ENCODE data around the gene ITLN1. TPM values are rescaled to one million over a fixed set of nuclear protein-coding genes. Genes with fewer than 3 reads are reported as not detected.

Gene ITLN1
- total RNA-seq, 1 donor from 2014 or later = not detected

DNA sequence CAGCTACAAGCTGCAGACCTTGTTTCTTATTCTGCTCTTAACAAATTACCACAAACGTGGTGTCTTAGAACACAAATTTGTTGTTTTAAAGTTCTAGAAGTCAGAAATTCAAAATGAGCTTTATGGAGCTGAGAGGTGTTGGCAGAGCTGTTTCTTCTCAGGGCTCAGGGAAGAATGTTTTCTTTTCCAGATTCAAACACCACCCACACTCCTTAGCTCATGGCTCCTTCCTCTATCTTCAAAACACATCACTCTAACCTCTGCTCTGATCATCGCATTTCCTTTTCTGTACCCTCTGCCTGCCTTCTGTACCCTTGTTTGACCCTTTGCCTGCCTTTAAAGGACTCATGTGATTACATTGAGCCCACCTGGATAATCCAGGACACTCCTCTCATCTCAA, 26.9 kb upstream of the ITLN1 start:
- Mint-ChIP-seq H3K4me3 (ENCODE audit: unreplicated experiment) (no peak overlapping the region), H3K9me3 (ENCODE audit: unreplicated experiment) (no peaks in the 10 kb centered on the region), H3K4me1 (ENCODE audit: low read depth, unreplicated experiment) (peaks cover 6% of the 10 kb centered on the region), H3K27me3 (ENCODE audit: unreplicated experiment) (peaks cover 2% of the 10 kb centered on the region), H3K27ac (ENCODE audit: unreplicated experiment) (no peak overlapping the region), H3K36me3 (ENCODE audit: unreplicated experiment) (no peaks in the 10 kb centered on the region)
- no peak for DNase-seq
- TF ChIP-seq, protein P1, sequence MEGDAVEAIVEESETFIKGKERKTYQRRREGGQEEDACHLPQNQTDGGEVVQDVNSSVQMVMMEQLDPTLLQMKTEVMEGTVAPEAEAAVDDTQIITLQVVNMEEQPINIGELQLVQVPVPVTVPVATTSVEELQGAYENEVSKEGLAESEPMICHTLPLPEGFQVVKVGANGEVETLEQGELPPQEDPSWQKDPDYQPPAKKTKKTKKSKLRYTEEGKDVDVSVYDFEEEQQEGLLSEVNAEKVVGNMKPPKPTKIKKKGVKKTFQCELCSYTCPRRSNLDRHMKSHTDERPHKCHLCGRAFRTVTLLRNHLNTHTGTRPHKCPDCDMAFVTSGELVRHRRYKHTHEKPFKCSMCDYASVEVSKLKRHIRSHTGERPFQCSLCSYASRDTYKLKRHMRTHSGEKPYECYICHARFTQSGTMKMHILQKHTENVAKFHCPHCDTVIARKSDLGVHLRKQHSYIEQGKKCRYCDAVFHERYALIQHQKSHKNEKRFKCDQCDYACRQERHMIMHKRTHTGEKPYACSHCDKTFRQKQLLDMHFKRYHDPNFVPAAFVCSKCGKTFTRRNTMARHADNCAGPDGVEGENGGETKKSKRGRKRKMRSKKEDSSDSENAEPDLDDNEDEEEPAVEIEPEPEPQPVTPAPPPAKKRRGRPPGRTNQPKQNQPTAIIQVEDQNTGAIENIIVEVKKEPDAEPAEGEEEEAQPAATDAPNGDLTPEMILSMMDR (IDR thresholded peaks at IDR 0.05; ENCODE audit: partially characterized antibody, unreplicated experiment) = no peak

DNA sequence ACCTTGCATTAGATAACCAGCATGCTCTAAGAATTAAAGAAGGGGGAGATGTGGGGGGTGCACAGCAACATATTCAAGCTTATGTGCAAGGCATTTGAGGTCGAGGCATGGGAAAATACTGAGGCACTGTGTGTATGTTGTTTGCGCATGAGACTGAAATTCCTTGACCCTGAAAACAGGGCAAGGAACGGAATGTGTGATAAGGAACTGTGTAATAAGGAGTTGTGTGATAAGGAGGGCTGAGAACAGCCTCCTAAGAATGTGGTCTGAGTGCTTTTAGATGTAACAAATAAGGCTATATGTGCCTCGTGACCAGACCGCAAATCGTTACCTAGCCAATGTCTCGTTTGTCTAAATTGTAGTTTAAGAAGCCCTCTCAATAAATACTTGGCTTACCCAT, 26.5 kb upstream of the ITLN1 start:
- no peaks in the 10 kb centered on the region for H3K9me3 Mint-ChIP-seq (ENCODE audit: unreplicated experiment)
- DNase-seq = no peak
- H3K27ac Mint-ChIP-seq (ENCODE audit: unreplicated experiment) = no peak overlapping the region
- no peak overlapping the region for H3K4me3 Mint-ChIP-seq (ENCODE audit: unreplicated experiment)
- peaks cover 6% of the 10 kb centered on the region for H3K4me1 Mint-ChIP-seq (ENCODE audit: low read depth, unreplicated experiment)
- H3K36me3 Mint-ChIP-seq (ENCODE audit: unreplicated experiment) = no peaks in the 10 kb centered on the region
- peaks cover 2% of the 10 kb centered on the region for H3K27me3 Mint-ChIP-seq (ENCODE audit: unreplicated experiment)
- TF ChIP-seq, protein P1 (IDR thresholded peaks at IDR 0.05; ENCODE audit: partially characterized antibody, unreplicated experiment) = no peak

DNA sequence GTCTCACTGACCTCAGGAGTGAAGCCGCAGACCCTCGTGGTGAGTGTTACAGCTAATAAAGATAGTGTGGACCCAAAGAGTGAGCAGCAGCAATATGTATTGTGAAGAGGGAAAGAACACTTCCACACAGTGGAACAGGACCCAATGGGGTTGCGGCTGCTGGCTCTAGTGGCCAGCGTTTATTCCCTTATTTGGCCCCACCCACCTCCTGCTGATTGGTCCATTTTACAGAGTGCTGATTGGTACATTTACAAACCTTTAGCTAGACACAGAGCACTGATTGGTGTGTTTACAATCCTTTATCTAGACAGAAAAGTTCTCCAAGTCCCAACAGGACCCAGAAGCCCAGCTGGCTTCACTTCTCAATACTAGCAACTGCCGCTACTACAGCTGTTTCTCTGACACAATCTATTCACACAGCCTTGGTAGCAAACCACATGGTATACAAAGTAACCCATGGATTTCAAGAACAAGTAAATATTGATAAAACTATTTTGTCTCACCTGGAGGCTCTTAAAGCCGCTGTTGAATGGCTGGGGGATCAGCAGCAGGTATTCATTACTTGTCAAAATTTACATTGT, 25.3 kb upstream of the ITLN1 start:
- DNase-seq = no peak
- no peak overlapping the region for H3K27ac Mint-ChIP-seq (ENCODE audit: unreplicated experiment)
- H3K4me1 Mint-ChIP-seq (ENCODE audit: low read depth, unreplicated experiment) = peaks cover 6% of the 10 kb centered on the region
- H3K9me3 Mint-ChIP-seq (ENCODE audit: unreplicated experiment) = no peaks in the 10 kb centered on the region
- H3K36me3 Mint-ChIP-seq (ENCODE audit: unreplicated experiment) = no peaks in the 10 kb centered on the region
- peaks cover 2% of the 10 kb centered on the region for H3K27me3 Mint-ChIP-seq (ENCODE audit: unreplicated experiment)
- H3K4me3 Mint-ChIP-seq (ENCODE audit: unreplicated experiment) = no peak overlapping the region
- TF ChIP-seq, protein P1 (IDR thresholded peaks at IDR 0.05; ENCODE audit: partially characterized antibody, unreplicated experiment) = no peak

DNA sequence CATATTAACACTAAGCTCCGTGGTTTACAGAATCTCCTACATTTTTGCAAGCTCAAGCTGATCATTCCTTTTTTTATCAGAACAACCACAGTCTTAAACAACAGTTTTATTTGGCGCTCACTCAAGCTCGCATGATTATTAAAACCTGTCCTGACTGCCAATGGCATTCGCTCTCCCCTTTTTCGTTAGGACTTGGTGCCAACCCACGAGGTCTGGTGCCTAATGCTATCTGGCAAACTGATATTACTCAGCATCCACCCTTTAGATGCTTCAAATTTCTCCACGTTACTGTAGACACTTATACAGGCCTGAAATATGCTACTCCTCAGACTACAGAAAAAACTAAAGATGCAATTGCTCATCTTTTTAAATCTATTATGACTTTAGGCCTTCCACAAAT, 23.0 kb upstream of the ITLN1 start:
- H3K9me3 Mint-ChIP-seq (ENCODE audit: unreplicated experiment) = no peaks in the 10 kb centered on the region
- H3K4me1 Mint-ChIP-seq (ENCODE audit: low read depth, unreplicated experiment) = no peaks in the 10 kb centered on the region
- no peaks in the 10 kb centered on the region for H3K36me3 Mint-ChIP-seq (ENCODE audit: unreplicated experiment)
- H3K27ac Mint-ChIP-seq (ENCODE audit: unreplicated experiment) = no peak overlapping the region
- no peak for DNase-seq
- TF ChIP-seq, protein P1 (IDR thresholded peaks at IDR 0.05; ENCODE audit: partially characterized antibody, unreplicated experiment) = no peak
- no peaks in the 10 kb centered on the region for H3K27me3 Mint-ChIP-seq (ENCODE audit: unreplicated experiment)
- no peak overlapping the region for H3K4me3 Mint-ChIP-seq (ENCODE audit: unreplicated experiment)

DNA sequence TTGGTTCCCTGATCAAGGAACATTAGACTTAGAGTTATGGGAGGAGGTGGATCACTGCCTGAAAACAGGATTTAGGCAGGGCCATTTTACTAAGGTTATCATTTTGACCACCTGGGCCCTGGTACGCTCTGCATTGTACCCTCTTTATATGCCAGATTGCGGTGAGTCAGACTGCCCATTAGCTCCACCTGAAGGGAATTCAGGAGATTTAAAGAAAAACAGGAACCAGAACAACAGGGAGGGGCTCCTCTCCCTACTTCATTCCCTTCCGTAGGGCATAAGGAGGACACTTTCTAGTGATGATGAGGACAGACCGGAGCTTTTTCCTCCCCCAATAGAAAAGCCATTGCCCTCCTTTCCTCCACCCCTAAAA, 20.6 kb upstream of the ITLN1 start:
- Mint-ChIP-seq H3K36me3 (ENCODE audit: unreplicated experiment) (no peaks in the 10 kb centered on the region), H3K27me3 (ENCODE audit: unreplicated experiment) (no peaks in the 10 kb centered on the region), H3K9me3 (ENCODE audit: unreplicated experiment) (no peaks in the 10 kb centered on the region), H3K4me1 (ENCODE audit: low read depth, unreplicated experiment) (no peaks in the 10 kb centered on the region), H3K27ac (ENCODE audit: unreplicated experiment) (no peak overlapping the region), H3K4me3 (ENCODE audit: unreplicated experiment) (no peak overlapping the region)
- no peak for DNase-seq
- TF ChIP-seq, protein P1 (IDR thresholded peaks at IDR 0.05; ENCODE audit: partially characterized antibody, unreplicated experiment) = no peak
